ENCODE measurements around the gene NCOR2.

The NCOR2 gene

DNA sequence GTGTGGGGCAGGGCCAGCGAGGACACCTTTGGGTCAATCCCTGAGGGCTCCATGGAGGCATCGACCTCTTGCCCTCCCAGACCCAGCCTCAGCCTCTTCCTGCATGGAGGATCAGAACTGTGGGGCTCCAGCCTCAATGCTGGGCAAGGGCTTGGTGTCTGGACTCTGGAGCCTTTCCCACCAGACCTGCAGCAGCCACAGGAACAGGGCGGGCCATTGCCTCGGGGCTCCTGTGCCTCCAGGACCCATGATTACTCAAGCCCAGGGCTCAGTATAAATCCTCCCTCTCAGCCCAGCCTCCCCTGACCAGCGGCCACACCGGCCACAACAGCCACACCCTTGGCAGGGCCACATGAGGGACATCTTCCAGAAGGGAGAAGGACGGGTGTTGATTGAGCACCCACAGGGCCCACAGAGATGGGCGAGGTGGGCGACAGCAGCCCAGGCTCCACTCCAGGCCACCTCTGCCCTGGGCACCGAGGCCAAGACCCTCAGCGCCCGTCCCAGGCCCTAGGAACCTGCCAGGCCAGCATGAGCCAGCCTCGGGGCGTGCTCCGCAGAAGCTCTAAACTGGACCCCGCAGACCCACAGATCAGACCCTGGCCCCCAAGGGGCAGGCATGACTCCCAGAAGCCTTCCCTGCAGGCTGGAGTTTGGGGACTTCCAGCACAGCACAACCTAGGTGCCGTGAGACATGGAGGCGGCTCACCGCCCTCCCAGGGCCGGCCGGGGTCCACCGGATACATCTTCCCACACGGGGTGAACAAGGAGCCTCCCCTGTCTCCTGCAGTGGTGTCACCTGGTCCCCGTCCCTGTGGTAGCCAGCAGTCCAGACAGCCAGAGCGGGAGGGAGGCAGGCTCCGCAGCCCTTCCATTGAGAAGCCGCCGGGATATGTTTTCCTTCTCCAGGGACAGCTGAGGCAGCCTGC, 25.1 kb downstream of the NCOR2 start:
- no peak for DNase-seq

DNA sequence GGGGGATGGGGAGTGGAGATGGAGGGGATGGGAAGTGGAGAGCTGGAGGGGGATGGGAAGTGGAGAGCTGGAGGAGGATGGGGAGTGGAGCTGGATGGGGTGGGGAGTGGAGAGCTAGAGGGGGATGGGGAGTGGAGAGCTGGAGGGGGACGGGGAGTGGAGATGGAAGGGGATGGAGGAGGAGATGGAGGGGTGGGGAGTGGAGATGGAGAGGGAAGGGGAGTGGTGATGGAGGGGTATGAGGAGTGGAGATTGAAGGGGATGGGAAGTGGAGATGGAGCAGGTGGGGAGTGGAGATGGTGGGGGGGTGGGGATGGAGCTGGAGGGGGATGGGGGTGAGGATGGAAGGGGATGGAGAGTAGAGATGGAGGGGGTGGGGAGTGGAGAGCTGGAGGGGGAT, 26.1 kb downstream of the NCOR2 start:
- DNase-seq: no peak

DNA sequence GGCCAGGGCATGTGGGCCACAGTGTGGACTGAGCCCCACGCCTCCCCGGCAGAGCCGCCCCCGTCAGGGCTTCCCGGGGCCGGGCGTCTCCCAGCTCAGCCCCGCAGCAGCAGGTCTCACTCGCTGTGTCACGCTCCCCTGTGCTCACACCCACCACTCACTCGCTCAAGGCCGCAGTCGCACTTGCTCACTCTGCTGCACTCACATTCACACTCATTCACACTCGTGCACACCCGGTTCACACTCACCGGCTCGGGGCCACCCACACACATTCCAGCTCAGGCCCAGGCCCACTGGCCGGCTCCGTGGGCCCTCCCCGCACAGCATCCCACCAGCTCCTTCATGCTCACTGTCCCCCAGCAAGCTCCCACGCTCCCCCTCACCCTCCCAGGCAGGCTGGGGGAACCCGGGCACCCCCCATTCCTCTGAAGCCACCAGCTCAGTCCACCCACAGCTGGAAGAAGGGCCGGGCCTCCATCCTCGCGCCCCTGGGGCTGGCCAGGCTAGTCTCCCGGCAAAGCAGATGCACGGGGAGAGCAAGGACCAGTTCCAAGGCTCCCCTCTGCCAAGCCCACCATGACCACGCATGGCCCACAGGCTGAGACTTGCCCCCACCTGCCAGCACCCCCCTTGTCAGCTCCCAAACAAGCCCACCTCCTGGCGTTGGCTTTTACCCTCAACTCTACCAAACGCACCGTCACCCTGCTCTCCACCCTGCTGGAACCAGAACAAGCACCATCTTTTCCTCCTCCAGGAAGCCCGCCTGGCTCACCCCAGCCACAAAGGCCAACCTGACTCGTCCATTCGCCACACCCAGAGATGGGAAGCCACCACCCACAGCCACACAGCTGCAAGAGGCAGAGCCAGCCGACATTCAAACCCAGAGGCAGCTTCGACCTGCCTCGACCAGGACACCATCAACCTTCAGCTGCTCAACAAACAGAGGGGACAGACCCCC, 28.0 kb downstream of the NCOR2 start:
- no peak for DNase-seq

DNA sequence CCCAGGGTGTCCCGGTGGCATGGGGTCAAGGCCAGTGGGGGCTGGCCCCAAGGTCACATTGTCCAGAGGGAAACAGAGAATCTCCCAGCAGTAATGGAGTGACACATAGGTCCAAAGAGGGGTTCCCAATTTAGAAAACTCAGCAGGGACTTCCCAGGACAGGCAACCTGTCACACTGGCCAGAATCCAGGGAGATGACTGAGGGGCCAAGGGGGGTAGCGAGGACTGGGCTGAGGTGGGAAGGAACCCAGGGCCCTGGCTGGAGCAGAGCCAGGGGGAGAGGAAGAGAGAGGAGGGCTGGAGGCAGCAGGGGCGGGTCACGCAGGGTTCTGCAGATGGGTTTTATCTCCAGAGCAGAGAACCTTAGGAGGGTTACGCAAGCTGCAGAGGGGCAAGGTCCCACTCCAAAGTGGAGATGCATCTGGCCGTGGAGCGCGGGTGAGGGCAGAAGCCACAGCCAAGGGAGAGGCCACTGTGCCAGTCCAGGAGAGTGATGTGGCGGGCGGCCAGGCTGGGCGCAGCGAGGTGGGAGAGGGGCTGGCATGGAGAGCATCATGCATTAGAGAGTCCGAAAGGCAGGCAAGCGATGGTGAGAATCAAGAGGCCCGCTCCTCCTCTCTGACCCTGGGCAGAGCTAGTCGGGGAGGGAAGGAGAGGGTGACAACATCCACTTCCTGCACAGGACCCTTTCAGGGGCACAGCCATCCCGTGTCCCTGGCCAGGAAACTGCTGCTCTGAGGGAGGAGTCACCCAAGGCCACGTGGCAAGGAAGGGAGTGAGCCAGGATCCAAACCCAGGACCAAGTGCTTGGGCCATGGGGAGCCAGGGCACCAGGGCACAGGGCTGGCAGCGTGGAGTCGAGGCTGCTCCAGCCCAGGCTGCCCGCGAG, 29.0 kb downstream of the NCOR2 start:
- peak; percentile 29 to 61 (median 44) for DNase-seq

DNA sequence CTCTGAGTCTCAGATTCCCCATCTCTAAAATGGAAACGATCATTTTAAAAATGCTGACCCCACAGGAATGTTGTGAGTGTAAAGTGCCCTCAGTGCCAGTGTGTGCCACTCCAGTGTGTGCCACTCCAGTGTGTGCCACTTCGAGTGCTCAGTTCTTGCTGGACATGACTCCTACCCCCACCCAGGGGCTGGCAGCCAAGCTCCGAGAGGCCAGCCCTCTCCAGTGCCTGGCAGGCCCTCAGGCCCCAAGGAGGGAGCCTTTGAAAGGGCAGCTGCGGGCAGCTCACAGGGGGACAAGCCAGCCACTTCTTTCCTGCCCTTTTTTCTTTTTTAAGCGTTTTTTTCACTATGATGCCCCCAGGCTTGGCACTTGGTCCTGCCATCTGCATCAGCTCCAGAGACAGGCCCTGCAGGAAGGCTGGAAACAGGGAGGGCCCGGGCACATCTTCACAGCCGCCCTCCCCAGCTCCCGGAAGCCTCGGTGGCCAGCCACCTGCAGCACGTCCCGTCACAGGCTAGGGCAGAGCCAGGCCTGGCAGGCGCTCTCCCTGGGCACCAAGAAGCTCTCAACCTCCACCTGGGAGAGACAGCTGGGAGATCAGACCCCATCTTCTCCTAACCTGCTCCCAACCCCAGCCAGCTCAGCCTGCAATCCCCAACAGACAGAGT, 29.8 kb downstream of the NCOR2 start:
- DNase-seq: no peak

DNA sequence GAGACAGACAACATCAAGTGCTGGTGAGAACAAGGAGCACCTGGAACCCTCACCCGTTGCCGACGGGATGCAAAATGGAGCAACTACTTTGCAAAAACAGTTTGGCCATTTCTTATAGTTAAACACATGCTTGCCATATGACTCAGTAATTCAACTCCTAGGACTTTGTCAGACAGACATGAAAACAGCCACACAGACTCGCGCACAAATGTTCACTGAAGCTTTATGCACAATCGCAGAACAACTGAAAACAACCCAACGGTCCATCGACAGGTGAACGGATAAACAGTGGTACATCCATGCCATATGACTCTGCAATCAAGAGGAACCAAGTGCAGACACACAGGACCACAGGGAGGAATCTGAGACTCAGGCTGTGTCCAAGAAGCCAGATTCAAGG, 30.8 kb downstream of the NCOR2 start:
- DNase-seq: no peak

DNA sequence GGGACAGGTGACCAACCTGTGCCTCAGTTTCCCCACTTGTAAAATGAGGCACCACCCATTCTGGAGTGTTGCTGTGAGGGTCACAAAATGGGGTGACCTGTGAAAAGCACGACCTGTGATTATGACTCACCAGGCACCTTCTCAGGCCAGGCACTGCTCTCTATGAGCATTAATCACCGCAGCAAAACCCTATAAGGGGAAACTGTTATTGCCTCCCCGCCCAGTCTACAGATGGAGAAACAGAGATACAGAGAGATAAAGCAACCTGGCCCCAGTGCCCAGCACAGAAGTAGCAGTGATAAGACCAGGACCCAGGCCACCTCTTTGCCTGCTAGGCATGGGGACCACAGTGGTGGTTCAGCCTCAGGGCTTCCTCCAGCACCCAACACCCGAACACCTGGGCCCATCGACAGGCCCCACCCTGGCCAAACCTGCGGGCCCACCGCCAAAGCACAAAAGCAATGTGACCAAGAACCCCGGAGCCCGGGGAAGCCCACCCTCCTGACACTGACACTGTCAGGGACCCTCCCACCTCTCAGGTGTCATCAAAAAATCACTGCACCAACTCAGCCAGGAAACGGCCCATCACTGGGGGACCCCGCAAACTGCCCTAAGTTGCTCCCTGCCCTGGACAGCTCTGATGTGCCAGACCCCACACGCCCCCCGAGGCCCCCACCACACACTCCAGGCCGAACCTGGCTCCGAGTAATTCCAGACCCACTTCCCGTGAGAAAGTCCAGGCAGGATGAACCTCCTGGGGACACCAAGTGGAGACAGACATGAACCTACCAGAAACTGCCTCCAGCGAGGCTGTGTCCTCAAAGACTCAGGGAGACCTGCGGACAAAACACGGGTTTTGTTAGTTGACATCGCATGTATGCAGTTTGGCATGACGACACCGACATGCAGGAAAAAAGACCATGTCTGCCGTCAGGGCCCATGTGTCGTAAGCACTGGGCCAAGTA, 32.4 kb downstream of the NCOR2 start:
- no peak for DNase-seq

DNA sequence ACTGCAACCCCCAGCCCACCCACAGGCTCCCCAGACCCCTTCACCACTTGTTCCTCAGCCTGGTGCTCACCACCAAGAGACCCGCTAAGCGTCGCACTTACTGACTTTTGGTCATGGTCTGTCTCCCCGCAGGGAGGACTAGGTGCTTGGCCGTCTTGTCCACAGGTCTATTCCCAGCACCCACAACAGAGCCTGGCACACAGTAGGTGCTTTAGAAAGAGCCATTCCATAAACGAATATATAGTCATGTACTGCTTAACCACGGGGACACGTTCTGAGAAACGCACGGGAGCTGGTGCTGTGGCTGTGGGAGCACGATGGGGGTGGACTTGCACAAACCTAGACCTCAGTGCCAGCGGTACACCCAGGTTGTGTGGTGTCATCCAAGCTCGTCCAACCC, 34.0 kb downstream of the NCOR2 start:
- no peak for DNase-seq

DNA sequence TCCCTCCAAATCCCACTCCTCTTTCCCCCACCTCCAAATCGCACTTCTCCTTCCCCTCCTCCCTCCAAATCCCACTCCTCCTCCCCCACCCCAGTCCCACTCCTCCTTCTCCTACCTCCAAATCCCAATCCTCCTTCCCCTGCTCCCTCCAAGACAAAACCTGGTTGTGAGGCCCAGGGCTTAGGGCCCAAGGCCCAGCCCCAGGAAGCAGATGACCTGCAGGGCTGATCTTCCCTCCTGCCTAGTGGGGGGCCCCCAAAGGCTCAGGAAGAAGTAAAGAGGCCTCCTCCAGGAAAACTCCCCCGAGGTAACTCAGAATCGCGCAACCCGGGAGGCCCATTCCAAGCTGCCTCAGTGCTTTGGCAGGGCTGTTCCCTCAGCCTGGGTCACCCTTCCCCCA, 34.4 kb downstream of the NCOR2 start:
- DNase-seq: no peak

DNA sequence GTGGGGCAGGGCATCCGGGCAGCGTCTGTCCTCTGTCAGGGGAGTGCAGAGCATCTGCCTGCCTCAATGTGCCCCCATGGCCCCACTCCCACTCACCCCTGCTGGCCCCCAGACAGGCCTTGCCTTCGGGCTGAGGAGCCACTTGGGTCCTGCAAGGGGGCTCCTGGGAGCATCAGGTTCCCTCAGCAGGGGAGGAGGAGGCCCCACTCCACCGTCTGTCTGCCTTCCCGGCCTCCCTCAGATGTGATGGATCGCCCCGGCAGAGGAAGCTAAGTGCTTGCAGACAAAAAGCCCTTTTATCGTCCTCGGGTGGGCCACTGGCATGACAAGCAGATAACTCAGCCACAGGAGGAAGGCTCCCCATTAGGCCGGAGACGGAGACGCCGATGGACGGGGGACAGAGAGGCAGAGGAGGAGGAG, 35.1 kb downstream of the NCOR2 start:
- DNase-seq: no peak

DNA sequence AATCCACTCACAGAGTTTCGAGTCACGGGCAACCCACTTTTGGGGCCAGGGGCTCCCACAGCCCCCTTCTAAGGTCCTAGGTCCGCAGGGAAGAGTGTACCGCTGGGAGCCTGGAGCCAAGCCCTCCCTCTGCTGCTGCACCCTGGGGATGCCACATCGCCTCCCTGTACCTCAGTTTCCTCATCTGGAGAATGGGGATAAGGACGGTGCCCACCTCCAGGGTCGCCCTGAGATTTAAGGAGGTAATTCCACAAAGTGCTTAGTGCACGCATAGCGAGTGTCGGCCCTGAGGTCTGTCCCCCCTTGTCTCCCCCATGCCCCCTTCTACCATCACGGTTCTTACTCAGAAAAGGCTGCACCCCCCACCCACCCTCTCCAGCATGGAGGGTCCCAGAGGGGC, 35.5 kb downstream of the NCOR2 start:
- no peak for DNase-seq

DNA sequence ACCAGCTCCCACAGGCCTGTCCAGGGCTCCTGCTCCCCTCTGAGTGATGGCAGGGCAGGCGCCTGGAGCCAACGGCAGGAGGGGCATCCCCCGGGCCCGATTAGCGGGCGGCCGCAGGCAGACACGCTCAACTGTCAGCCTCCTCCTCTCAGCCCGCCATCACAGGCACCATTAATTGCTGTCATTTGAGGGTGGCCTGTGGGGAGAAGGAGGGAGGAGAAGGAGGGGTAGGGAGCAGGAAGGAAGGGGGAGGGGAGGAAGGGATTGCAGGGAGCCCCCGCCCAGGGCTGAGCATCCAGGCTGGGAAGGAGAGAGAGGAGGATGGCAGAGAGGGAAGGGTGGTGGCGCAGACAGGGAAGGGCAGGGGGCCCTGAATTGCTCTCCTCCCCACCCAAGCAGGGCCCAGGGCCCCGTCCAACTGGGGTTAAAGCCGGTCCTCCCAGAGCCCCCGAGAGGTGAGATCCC, 36.1 kb downstream of the NCOR2 start:
- no peak for DNase-seq

DNA sequence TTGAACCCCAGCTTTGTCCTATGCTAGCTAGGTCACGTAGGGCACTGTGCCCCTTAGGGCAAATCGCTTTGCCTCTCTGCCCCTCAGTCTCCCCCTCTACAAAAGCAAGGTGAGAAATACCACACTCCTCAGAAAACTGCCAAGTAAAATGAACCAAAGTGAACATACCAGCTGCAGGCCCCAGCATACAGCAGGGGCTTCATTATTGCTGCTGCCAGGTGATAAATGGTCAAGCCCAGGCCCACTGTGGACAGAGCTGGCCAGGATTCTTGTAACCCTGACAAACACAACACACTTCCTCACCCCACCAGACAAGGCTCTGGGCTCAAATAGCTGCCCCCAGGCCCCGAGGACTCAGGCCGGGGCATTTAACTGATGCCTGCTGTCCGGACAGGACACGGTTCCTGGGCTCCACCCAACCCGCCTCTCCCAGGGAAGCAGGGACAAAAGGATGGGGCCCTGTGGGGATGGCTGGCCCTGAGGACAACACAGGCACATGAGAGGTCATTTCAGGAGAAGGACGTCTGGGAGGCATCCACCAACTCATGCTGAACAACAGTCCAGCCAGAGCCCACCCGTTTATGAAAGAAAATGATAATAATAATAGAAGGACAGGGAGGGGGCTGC, 36.7 kb downstream of the NCOR2 start:
- DNase-seq: no peak

DNA sequence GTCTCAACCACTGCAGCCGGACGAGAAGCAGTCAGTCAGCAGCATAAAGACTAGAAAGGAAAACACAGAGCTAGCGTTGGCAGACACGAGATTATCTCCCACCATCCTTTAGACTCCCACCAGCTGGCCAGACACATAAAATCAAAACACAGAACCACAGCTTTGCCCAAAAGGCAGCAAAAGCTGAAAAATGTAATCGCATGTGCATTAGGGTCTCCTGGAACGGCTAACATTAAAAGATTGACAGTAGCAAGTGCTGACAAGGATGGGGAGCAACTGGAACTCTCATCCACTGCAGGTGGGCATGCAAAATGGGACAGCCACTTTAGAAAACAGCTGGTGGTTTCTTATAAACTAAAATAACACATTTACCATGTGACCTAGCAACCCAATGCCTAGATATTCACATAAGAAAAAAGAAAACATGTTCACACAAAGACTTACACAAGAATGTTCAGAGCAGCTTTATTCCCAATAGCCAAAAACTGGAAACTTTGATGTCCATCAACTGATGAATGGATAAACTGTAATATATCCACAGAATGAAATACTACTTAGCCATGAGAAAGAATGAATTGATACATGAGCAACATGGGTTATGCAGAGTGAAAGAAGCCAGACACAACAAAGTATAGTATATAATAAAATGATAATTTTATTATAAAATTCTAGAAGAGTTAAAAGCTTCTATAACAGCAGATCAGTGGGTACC, 37.7 kb downstream of the NCOR2 start:
- DNase-seq: no peak

DNA sequence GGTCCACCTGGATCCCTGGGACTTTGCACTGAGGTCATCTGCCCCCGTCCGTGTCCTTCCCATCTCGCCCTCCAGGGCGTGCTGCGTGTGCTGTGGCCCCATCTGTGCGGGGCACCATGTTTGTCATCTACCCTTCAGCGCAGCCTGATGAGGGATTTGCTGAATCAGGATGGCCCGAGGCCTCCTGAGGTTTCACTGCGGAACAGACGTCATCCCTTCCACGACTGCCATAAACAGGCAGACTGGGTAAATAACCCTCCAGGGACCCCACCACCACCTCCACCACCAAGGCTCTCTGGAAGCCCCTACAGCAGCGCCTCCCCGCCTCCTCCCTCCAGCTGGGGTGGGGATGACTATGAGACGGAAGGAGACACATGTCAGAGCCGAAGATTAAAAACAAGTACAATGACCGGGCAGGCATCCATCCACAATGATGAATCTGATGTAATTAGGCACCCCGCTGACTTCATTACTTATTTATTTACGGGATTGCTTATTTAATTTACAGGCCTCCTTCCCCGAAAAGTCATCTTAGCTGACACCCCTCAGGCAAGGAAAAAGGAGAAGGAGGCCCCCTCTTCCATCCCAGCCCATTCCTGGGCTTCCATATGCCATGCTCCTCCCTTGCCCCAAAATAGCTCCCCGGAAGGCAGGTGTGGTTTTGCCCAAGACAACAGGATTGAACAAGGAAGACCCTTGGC, 39.4 kb downstream of the NCOR2 start:
- DNase-seq: no peak

DNA sequence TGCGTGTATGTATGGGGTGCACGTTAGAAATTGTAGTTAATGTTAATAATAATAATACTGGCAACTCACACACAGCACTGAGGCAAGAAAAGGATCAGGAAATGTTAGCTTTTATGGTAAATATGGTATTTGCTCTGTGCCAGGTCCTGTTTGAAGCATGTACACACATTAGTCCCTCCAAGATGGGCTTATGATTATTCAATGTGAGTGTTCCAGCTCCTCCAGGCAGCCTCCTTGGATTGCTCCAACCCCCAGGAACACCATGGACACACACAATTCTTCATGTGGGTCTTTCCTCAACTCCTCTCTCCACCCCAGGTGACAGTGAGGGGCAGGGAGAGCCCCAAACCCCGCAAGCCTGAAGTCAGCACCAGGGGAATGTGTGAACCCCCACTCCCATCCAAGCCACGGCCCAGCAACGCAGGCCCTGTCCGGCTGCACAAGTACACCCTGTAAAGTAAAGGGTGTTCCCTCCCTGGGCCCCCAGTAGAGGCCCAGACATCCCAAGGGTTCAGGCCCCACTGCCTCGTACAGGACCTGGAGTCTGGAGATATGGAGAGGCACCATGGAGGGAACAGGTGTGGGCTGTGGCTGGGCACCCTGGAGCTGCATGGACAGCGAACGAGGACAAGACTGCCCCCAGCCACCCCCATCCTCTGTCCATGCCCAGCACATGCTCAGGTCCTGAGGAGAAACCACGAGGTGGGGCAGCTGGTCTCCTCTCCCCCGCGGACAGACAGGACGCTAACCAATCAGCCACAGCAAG, 41.3 kb downstream of the NCOR2 start:
- DNase-seq: no peak

DNA sequence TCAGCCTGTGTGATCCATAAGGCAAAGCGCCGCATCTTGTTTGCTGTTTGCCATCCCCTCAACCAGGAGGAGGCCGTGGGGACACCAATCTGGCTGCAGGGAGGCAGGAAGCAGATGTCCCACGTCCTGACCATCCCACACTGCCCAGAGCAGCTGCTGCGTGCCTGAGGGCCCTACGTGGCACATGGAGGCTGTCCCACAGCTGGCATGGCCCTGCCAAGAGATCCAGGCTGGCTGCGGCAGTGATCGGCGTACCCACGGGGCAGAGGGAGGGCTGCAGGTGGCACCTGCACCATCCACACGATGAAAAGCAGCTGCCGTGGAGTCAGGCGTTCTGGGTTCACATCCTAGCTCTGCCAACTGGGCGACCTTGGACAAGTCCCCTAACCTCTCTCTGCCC, 42.0 kb downstream of the NCOR2 start:
- no peak for DNase-seq
